NCI-H187 (cell line): ENCODE data around the gene KCNA4.
A peak's percentile ranks its signal among the peaks of the same experiment; 100 is the strongest.
"Not testable (repeated sequence)": the region's sequence is repeated elsewhere in the genome, so short reads cannot be mapped to it uniquely, and the experiment has no call there.

ENCODE experiments used
- DNase-seq, 2 experiments: peaks; one replicate each; lab custom pipeline; 2025; lab: John Stamatoyannopoulos, UW

KCNA4 gene

GRCh38 chr11:30016588-30017363, at the start of gene KCNA4:
Gene KCNA4, minus strand, starts transcription at chr11:30017030. Its CDS starts 4,352 bp downstream, at chr11:30012678.
- peak in 1 of 2 experiments; percentile 37 for DNase-seq

DNA sequence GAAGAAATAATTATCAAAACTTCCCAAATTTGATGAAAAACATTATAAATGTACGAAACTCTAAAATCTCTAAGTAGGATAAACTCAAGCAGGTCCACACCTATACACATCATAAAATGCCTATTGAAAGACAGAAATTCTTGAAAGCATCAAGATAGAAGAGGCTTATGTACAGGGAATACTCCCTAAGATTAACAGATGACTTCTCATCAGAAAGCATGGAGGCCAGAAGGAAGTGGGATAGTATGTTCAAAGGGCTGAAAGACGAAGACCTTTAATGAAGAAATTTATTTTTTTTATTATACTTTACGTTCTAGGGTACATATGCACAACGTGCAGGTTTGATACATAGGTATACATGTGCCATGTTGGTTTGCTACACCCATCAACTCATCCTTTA, 45.3 kb upstream of the KCNA4 start:
- no peak for DNase-seq

DNA sequence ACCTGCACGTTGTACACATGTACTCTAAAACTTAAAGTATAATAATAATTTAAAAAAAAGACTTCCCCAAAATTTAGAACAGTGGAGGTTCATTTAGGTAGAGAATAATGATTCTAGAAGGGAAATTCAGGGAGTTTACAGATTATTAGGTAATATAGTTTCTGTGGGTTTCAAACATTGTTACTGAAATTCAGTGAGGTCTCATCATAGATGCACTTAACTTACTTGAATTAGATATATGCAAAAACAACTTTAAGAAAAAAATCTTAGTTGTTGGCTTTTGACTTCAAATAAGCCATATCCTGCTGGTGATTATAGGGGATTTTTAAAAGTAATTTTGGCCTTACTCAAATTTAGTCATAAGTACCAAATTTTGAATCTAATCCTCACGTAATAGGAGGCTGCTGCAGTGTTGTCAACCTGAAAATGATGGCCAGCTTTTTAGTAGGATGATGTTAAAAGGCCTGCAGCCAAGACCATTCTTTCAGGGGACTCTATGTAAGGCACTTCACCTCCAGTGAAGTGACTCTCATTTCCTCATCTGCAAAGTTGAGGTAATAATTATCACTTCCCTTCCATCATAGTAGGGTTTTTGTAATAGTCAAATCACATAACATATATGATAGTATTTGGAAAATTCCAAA, 42.5 kb upstream of the KCNA4 start:
- DNase-seq: no peak

GRCh38 chr11:30049214-30049613, 32.4 kb upstream of the KCNA4 start:
- DNase-seq: no peak

DNA sequence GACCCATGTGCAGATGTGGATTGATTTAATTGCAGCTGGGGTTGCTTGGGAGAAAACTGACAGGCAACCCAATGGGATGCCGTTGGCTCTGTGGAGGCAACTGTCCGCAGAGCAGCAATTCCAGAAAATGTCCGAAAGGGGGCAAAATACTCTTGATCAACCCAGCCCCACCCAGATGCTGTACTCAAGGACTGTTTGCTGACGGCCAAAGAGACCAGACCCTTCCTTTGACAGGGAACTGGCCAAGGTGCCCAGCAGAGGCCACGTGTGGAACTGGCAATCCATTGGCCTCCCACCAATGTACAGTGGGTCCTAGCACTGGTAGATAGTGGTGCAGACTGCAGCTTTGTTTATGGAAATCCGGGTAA, 29.7 kb upstream of the KCNA4 start:
- no peak for DNase-seq

DNA sequence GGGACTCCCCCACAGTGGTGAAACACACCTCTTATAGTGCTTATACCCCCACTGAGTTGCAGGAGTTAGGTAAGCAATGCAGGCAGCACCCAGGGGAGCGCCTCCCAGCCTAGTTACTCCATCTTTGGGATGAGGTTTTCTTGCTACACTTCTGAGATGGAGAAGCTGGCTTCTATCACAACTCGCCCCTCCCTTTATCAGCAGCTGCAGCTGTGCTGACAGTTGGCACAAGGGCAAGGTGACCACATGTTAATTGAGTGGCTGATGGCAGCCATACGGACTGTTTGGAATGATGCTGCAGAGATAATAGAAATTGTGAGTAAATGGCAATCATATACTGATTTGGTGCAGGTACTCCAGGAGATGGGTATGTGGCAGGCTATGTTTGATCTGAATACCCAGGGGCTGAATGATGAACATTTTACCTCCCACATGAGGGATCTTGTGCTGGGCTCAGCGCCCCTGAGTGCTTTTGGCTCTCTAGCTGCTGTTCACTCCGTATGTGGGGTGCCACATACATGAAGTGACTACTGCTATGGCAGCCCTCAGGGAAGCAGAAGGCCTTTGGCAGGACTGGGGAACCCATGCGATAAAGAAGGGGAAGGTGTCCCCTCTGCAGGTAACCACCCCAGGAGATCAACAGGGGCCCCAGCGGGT, 29.2 kb upstream of the KCNA4 start:
- DNase-seq: no peak

- DNase-seq: no peak
These were observed 28.3 kb upstream of the KCNA4 start for GRCh38 chr11:30045144-30045543.

GRCh38 chr11:30041171-30041570, 24.3 kb upstream of the KCNA4 start:
- DNase-seq: no peak

DNA sequence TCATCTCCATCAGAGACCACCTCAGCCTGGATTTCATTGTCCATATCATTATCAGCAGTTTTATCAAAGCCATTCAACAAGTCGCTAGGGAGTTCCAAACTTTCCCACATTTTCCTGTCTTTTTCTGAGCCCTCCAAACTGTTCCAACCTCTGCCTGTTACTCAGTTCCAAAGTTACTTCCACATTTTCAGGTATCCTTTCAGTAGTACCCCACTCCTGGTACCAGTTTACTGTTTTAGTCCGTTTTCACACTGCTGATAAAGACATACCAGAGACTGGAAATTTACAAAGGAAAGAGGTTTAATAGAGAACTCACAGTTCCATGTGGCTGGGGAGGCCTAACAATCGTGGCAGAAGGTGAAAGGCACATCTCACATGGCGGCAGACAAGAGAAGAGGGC, 17.9 kb upstream of the KCNA4 start:
- DNase-seq: not testable (repeated sequence)

GRCh38 chr11:30034166-30034565, 17.3 kb upstream of the KCNA4 start:
- not testable (repeated sequence) for DNase-seq

DNA sequence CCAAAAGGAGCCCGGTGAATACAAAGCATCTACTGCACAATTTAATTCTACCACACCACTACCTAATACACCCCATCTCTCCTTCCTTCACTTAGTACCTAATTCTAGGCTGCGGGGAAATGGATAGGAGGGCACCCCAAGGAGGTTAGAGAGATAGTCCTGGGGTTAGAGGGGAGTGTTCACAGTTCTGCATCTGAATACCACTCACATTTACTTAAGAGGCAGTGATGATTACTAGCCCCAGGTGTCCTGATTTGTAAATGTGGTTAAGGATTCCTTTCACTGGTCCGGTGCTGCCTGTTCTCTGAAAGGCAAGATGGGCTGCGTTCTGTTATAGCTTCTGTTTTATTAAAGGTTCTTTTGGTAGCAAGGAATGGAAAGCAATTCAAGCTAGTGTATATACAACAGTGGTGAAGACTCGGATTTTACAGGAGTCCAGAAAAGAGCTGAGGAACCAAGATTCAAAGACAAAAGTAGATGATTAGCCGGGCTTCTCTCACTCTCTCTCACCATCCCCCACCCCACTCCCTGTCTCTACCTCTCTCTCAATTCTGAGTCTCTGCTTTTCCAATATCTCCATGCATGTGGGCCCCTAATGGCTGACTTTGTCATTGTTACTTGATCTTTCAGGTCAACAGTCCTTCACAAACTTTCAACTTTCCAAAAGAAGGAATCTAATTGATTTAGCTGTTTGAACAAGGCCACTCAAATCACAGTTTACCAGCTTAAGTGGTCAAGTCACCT, 8.7 kb upstream of the KCNA4 start:
- DNase-seq: no peak

DNA sequence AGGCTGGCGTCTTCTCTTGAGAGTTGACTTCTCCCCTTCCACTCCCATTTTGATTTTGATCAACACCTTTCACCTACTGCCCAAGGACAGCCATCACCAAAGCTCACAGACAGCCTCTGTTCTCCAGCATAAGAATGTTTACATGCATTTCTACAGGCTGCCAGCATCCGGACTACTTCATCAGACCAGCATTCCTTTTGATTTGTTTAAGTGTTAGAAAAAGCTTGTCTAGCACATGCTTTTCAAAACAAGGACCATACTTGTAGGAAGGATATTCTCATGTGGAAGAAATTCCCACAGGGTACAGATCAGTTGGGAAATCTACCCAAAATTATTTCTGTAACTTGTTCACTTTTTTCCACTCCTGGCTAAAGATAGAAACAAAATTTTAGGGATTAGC, 6.2 kb upstream of the KCNA4 start:
- no peak for DNase-seq

DNA sequence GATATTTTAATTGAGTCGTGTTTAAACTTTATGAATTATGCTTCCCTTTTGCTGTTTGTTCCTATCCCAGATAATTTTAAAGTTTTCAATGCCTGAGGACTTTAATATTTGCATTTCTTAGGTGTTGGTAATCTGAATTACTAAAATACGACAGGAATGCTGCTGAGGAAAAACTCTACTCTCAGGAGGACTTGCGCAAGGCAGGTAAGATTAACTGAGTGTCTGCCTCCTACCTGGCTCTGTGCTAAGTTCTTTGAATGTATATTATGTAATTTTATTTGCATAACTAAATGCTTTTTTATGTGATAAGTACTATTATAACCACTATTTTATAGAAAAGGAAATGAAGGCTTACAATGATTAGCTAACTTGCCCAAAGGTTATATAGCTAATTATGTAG, 2.7 kb upstream of the KCNA4 start:
- no peak for DNase-seq

DNA sequence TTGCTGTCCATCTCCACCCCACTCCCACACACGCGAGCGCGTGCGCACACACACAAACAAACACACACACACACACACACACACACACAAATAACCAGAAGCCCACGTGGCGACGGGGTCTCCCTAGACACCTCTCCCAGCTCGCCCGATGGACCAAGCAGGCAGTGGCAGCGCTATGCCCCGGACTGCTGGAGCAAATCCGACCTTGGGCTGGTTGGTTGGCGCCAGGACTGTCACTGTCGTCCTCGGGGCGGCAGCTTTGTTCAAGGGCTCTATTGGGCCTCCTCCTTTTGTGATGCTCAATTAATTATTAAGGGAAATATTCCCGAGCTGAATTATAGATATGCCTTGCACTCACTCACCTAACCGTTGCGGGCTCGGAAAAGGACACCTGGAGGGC, 1.7 kb upstream of the KCNA4 start:
- DNase-seq: no peak

DNA sequence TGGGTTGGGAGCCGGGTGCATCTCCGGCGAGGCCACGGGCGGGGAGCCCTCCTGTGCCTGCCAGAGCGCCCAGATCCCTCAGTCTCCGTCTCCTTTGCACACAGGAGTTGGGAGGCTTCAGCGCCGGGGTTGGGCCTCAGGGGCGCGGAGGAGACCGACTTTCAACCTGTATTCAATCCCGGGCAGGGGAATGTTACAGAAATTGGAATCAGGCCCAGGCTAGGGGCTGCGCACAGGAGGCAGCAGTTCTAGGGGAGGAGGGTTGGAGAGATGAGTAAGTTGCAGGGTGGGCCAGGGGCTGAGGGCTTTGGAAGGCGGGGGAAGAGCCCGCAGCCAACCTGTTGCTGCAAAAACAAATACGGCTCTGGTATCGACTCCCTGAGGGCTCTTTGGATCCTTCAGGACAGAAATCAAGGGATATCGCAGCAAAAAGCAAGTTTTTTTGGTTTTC, 640 bp upstream of the KCNA4 start:
- no peak for DNase-seq

DNA sequence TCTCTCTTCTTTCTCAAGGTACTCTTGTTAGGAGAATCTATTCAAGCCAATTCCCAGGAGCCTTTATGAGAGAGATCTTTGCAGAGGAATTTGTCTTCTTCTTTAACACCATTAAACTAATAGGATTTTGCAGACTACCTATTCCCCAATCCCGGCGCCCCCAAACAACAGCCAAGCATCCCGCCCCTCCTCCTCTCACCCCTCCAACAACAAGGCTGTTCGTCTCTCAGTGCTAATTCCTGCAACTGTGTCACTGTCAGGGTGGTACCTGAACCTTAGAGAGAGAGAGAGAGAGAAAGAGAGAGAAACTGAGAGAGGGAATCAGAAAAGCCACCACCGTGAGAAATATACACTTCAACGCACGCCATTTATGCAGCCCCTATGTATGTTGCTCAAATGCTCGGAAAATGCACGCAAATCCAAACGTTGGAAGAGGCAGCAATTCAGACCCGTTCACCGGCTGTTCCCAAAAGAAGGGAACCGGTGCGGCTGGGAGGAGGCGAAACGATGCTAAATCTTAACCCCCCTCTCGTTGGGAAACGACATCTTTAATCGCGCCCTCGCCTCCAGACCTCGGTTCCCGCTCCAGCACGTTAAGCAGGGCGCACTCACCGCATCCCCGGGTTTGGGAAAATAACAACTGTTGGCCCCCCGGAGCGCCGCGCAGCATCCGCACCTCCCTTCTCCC, 961 bp downstream of the KCNA4 start:
- DNase-seq: no peak

DNA sequence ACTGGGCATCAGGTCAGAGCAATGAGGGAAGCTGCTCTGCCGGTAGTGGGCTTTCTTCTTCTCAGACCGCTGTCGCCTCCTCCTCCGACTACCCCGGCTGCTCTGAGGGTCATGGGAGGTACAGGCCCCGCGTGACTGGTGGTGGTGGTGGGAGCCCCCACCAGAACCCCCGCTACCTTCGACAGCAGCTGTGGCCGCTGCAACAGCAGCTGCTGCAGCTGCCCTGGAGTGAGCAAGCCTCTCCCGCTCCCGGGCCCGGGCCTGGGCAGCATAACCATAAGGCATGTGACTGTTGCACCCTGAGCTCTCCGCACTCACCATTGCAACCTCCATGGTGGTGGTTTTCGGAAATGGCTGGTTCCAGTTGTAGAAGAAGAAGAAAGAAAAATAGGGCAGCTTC, 4.5 kb downstream of the KCNA4 start:
- DNase-seq: no peak

- DNase-seq: no peak
These were observed 7.8 kb downstream of the KCNA4 start for GRCh38 chr11:30009060-30009459.

- no peak for DNase-seq
These were observed 10.0 kb downstream of the KCNA4 start for GRCh38 chr11:30006876-30007275.

DNA sequence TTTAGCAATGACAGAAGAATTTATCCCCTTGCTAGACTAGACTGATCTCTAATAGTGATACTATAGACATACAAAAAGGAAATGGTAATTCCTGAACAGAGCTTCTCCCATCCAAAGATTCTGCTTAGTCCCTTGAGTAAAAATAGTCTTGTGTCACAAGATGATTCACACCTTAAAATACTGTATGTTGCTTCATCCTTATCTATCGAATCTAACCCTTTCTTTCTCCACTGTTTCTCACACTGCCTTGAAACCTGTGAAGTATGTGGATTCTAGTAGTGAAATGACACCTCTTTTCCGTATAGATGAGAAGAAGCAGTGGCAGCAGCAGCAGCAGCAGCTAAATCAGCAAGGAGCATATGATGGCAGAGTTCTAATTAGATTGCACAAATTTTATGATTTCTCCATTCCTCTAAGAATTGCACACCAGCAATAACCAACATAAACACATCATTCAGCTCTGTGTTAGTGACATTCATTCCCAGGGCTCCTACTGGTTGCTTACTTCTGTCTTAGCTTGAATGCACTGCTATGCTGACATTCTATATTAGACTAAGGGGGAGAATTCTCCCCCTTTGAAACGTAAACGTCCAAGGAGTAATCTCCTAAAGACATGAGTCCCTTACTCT, 14.6 kb downstream of the KCNA4 start:
- no peak for DNase-seq

GRCh38 chr11:30000986-30001750, 15.7 kb downstream of the KCNA4 start:
- DNase-seq: peak; percentile 29 to 37
